SU-DHL-6 (cell line): Measurements from ENCODE around the gene NEUROG1.
"Not testable (repeated sequence)": the region's sequence is repeated elsewhere in the genome, so short reads cannot be mapped to it uniquely, and the experiment has no call there.

Experiments used
- H2AFZ ChIP-seq: fragments of 200-600 bp; sonication (generic); 2 replicates; pipeline ENCODE4 v1.6.1; 2014; ENCODE audit warnings: low read depth, mild to moderate bottlenecking, moderate library complexity, mixed read lengths, antibody characterized with exemption, low read length; ENCODE audit not compliant: severe bottlenecking
- H3F3A ChIP-seq: fragments of 200-600 bp; shearing (Covaris generic); 2 replicates; pipeline ENCODE4 v1.6.0; 2016; ENCODE audit warnings: antibody characterized with exemption, mild to moderate bottlenecking; ENCODE audit not compliant: insufficient read depth
- H3K27ac ChIP-seq: fragments of 200-600 bp; sonication (generic); 2 replicates; pipeline ENCODE4 v1.5.1; 2016; ENCODE audit warnings: low read depth, mild to moderate bottlenecking, low read length, moderate library complexity, mixed read lengths
- H3K27me3 ChIP-seq: fragments of 200-600 bp; sonication (generic), shearing (Covaris generic); 2 replicates; pipeline ENCODE4 v1.6.0; 2014; ENCODE audit warnings: mild to moderate bottlenecking, low read length
- H3K36me3 ChIP-seq: fragments of 200-600 bp; sonication (generic); 2 replicates; pipeline ENCODE4 v1.6.1; 2014; ENCODE audit warnings: mild to moderate bottlenecking, low read length, mixed read lengths
- H3K4me2 ChIP-seq: fragments of 300-600, 200-600 bp; shearing (Covaris generic), sonication (generic); 2 replicates; pipeline ENCODE4 v1.6.0; 2014; ENCODE audit warnings: low read length, low read depth, mild to moderate bottlenecking; ENCODE audit not compliant: poor library complexity, severe bottlenecking
- H3K4me3 ChIP-seq: fragments of 200-600 bp; sonication (generic); 2 replicates; pipeline ENCODE4 v1.5.1; 2014; ENCODE audit warnings: antibody characterized with exemption, low read length, mild to moderate bottlenecking, mixed read lengths; ENCODE audit not compliant: insufficient read depth, poor library complexity, severe bottlenecking
- H3K79me2 ChIP-seq: fragments of 200-600 bp; sonication (generic); 2 replicates; pipeline ENCODE4 v1.6.1; 2014; ENCODE audit warnings: mild to moderate bottlenecking, low read length, moderate library complexity; ENCODE audit not compliant: insufficient read depth
- H3K9ac ChIP-seq: fragments of 200-600 bp; sonication (generic); 2 replicates; pipeline ENCODE4 v1.7.0; 2014; ENCODE audit warnings: mild to moderate bottlenecking, low read length
- H3K9me2 ChIP-seq: fragments of 200-600 bp; sonication (generic); replicated peaks from 2 replicates; pipeline ENCODE4 v1.6.1; 2014; ENCODE audit warnings: low read length; ENCODE audit not compliant: insufficient read depth
- H3K9me3 ChIP-seq: fragments of 200-600 bp; sonication (generic); 2 replicates; pipeline ENCODE4 v1.6.1; 2014; ENCODE audit warnings: low read length, mixed read lengths; ENCODE audit not compliant: insufficient read depth
- H4K20me1 ChIP-seq: fragments of 200-600 bp; sonication (generic); 2 replicates; pipeline ENCODE4 v1.6.1; 2014; ENCODE audit warnings: low read depth, mild to moderate bottlenecking, antibody characterized with exemption, low read length, moderate library complexity, mixed read lengths
- CTCF ChIP-seq: fragments of 200-600 bp; sonication (generic); IDR thresholded peaks from one replicate; pipeline ENCODE4 v1.5.1; 2017; ENCODE audit warnings: antibody characterized with exemption, mild to moderate bottlenecking, low read length, moderate library complexity; ENCODE audit not compliant: insufficient read depth, poor library complexity, severe bottlenecking
- EZH2phosphoT487 ChIP-seq: fragments of 200-600 bp; sonication (generic), shearing (Covaris generic); conservative IDR thresholded peaks from 2 replicates; pipeline ENCODE4 v1.6.1; 2018; ENCODE audit warnings: mild to moderate bottlenecking, antibody characterized with exemption, low read length, moderate library complexity, mixed read lengths

The NEUROG1 gene

GRCh38 chr5:135534609-135535419 lies 950 bp downstream of the NEUROG1 start:
- H3K4me3 ChIP-seq: no peak overlapping the region

DNA sequence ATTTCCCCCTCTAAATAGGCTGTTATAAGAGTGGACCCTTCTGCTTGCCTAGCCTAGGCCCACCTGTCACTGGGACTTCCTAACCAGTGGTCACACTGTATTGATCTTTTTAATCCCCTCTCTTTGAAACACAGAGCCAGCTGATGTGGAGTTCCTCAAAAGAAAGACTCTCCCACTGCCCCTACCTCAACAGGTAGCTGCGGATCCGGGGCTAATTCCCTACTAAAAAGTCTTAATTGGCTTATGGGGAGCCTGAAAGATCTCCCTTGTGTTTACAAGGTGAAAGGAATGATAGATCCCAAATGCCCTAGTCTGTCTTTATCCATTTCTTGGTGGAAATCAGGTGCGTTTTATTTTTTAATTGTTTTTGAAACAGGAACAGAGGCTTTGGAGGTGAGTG lies 2.0 kb downstream of the NEUROG1 start:
- H3F3A ChIP-seq: no peaks in the 10 kb centered on the region
- no peaks in the 10 kb centered on the region for H4K20me1 ChIP-seq
- H3K27me3 ChIP-seq: no peaks in the 10 kb centered on the region; the same call in 1 of the 2 replicates

More at GRCh38 chr5:135534609-135535419, 950 bp downstream of the NEUROG1 start:
- no peak overlapping the region for H2AFZ ChIP-seq
- no peak overlapping the region for H3K27ac ChIP-seq
- TF ChIP-seq CTCF: no peak
- no peak for TF ChIP-seq EZH2phosphoT487
- H3F3A ChIP-seq: no peaks in the 10 kb centered on the region
- H3K9me2 ChIP-seq: no peaks in the 10 kb centered on the region
- H3K9ac ChIP-seq: no peak overlapping the region
- no peaks in the 10 kb centered on the region; the same call in 1 of the 2 replicates for H3K27me3 ChIP-seq
- no peaks in the 10 kb centered on the region for H4K20me1 ChIP-seq
- no peak overlapping the region for H3K4me2 ChIP-seq
- H3K79me2 ChIP-seq: no peaks in the 10 kb centered on the region
- H3K9me3 ChIP-seq: no peaks in the 10 kb centered on the region
- no peaks in the 10 kb centered on the region for H3K36me3 ChIP-seq

DNA sequence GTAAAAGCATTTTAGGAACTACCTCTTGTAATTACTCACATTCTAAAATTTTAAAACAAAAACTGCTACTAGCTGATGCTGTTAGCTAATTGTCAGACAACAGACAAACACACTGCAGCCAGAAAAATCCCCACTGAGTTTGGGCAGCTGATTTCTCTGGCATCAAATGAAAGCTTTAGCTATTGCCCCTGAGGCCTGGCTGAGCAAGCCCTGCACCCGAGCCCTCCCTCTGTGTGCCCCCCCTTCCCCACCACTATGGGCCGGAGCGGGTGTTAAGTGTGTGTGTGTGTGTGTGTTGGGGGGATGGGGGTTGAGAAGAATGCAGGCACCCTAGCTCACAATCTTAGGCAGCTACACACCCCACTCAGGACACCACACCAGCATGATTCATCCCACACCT lies 2.4 kb downstream of the NEUROG1 start:
- Histone ChIP-seq H4K20me1 (no peaks in the 10 kb centered on the region), H3K9me3 (no peaks in the 10 kb centered on the region), H3K9me2 (no peaks in the 10 kb centered on the region), H3K27ac (no peak overlapping the region), H3K9ac (no peak overlapping the region), H3K79me2 (no peaks in the 10 kb centered on the region), H2AFZ (no peak overlapping the region), H3K4me2 (no peak overlapping the region), H3K27me3 (no peaks in the 10 kb centered on the region; the same call in 1 of the 2 replicates), H3K36me3 (no peaks in the 10 kb centered on the region), H3F3A (no peaks in the 10 kb centered on the region), H3K4me3 (no peak overlapping the region)
- no peak for TF ChIP-seq EZH2phosphoT487
- TF ChIP-seq CTCF: no peak

More for the DNA sequence above, 2.0 kb downstream of the NEUROG1 start:
- no peaks in the 10 kb centered on the region for H3K36me3 ChIP-seq
- H3K4me3 ChIP-seq: no peak overlapping the region
- H3K79me2 ChIP-seq: no peaks in the 10 kb centered on the region
- H3K9me3 ChIP-seq: no peaks in the 10 kb centered on the region
- H2AFZ ChIP-seq: no peak overlapping the region
- no peak overlapping the region for H3K4me2 ChIP-seq
- no peaks in the 10 kb centered on the region for H3K9me2 ChIP-seq
- no peak for TF ChIP-seq EZH2phosphoT487
- TF ChIP-seq CTCF: no peak
- H3K9ac ChIP-seq: no peak overlapping the region
- H3K27ac ChIP-seq: no peak overlapping the region

DNA sequence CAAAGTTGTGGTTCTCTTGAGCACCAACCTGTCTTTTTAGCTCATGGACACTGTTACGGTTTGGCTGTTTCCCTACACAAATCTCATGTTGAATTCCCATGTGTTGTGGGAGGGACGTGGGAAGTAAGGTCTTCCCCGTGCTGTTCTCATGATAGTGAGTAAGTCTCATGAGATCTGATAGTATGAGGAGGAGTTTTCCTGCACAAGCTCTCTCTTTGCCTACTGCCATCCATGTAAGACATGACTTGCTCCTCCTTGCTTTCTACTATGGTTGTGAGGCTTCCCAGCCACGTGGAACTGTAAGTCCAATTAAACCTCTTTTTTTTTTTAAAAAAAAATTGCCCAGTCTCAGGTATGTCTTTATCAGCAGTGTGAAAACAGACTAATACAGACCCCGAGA lies 6.2 kb downstream of the NEUROG1 start:
- not testable (repeated sequence) for H3K27ac ChIP-seq, H3K4me3 ChIP-seq, H2AFZ ChIP-seq, H3K9ac ChIP-seq, H3K27me3 ChIP-seq, H3K9me3 ChIP-seq, H3K36me3 ChIP-seq, H3K79me2 ChIP-seq, H4K20me1 ChIP-seq, H3K9me2 ChIP-seq, H3K4me2 ChIP-seq, H3F3A ChIP-seq
